ENCODE results near the gene CYSRT1. TPM values are rescaled to one million over a fixed set of nuclear protein-coding genes. Genes with fewer than 3 reads are reported as not detected.

CYSRT1 gene
- total RNA-seq, 1 donor from 2014 or later = 0.17 TPM

DNA sequence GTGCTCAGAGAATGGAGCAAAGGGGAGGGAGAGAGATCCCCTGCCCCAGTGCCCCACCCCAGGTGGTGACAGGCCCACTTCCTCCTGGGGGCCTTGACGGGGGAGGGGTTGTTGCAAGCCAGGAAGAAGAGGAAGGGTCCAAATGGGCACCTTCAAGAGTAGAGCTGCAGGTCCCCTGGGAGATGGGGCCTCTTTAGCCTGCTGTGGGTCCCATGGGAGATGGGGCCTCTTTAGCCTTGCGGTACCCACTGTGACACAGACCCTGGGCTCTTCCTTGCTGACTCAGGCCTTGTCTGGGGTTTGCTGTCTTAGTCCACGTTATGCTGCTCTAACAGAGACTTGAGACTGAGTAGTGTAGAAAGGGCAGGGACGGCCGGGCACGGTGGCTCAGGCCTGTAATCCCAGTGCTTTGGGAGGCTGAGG is 43.0 kb downstream of the CYSRT1 start:
- TF ChIP-seq, protein P1, sequence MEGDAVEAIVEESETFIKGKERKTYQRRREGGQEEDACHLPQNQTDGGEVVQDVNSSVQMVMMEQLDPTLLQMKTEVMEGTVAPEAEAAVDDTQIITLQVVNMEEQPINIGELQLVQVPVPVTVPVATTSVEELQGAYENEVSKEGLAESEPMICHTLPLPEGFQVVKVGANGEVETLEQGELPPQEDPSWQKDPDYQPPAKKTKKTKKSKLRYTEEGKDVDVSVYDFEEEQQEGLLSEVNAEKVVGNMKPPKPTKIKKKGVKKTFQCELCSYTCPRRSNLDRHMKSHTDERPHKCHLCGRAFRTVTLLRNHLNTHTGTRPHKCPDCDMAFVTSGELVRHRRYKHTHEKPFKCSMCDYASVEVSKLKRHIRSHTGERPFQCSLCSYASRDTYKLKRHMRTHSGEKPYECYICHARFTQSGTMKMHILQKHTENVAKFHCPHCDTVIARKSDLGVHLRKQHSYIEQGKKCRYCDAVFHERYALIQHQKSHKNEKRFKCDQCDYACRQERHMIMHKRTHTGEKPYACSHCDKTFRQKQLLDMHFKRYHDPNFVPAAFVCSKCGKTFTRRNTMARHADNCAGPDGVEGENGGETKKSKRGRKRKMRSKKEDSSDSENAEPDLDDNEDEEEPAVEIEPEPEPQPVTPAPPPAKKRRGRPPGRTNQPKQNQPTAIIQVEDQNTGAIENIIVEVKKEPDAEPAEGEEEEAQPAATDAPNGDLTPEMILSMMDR (conservative IDR thresholded peaks at IDR 0.05; ENCODE audit: low read depth, low read length) = no peak
- no peak overlapping the region for H3K4me3 ChIP-seq (ENCODE audit: low read depth, low read length)
- DNase-seq (ENCODE audit: low read depth) = no peak

DNA sequence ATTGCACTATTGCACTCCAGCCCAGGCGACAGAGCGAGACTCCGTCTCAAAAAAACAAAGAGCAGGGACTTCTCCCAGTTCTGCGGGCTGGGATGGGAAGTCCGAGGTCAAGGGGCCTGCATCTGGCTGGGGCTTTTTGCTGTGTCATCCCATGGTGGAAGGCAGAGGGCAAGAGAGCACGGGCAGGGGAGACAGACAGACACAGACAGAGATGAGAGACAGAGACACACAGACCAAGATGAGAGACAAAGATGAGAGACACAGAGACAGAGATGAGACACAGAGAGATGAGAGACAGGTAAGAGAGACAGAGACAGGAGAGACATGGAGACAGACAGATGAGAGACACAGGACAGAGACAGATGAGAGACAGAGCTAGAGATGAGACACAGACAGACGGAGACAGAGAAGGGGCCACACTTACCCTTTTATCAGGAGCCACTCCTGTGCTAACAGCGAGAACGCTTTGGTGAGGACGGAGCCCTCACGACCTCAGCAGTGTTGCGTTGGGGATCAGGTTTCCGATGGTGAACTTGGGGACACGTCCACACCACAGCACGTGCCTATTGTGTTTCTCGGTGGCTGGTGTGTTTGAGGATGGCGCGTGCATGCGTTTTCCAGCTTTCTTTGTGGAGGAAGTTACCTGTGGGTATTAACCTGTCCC is 43.7 kb downstream of the CYSRT1 start:
- no peak for DNase-seq (ENCODE audit: low read depth)
- no peak overlapping the region for H3K4me3 ChIP-seq (ENCODE audit: low read depth, low read length)
- TF ChIP-seq, protein P1 (conservative IDR thresholded peaks at IDR 0.05; ENCODE audit: low read depth, low read length) = no peak

DNA sequence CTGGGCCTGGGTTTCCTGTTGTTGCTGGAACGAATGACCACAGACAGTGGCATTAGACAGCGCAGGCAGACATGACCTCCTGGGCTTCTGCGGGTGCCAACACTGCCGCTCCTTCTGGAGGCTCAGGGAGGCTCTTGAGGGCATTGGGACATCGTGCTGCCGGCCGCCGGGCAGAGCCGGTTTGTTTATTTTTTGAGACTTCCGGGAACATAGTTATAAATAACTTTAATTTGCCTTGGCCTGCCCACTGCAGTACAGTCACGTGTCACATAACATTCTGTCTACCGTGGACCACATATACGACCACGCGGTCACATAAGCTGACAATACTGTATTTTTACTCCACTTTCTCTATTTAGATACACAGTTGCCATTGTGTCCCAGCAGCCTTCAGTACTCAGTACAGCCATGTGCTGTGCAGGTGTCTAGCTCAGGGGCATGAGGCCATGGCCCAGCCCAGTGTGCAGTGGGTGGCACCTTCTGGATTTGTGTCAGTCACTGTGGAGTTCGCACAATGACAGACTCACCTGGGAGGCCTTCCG is 44.3 kb downstream of the CYSRT1 start:
- TF ChIP-seq, protein P1 (conservative IDR thresholded peaks at IDR 0.05; ENCODE audit: low read depth, low read length) = no peak
- no peak overlapping the region for H3K4me3 ChIP-seq (ENCODE audit: low read depth, low read length)
- DNase-seq (ENCODE audit: low read depth) = no peak

DNA sequence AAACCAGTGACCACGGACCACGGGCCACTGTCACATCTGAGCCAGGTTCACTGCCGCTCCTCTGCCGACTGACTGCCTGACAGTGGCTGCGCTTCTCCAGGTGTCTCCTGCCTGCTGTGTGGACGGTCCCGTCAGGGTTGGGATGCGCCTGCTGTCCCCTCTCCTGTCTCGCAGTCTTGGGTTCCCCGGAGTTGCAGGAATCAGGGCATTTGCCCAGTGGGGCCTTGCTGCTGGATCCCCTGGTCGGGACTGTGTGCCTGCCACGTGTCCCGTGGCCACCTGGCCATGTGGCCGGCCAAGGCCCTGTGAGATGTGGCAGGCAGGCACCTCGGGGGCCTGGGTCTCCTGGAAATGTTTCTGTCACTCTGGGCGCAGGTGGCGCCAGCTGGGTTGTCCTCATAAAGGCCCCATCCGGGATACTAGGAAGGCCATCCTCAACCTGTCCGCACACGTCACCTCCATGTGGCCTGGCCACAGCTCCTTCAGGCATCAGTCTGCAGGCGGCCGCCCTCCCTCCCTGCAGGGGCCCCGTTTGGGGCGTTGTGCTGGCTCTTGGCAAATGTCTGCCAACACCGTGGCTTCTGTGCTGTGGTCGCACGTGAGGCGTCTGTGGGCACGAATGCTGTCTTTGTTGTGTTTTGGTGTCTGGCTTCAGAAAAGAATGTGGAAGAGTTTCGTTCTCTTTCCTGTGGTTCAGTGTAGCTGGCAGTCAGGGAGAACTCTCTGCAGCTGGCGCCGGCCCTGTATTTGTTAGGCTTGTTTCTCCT is 46.1 kb downstream of the CYSRT1 start:
- TF ChIP-seq, protein P1 (conservative IDR thresholded peaks at IDR 0.05; ENCODE audit: low read depth, low read length) = no peak
- DNase-seq (ENCODE audit: low read depth) = no peak
- H3K4me3 ChIP-seq (ENCODE audit: low read depth, low read length) = no peak overlapping the region

DNA sequence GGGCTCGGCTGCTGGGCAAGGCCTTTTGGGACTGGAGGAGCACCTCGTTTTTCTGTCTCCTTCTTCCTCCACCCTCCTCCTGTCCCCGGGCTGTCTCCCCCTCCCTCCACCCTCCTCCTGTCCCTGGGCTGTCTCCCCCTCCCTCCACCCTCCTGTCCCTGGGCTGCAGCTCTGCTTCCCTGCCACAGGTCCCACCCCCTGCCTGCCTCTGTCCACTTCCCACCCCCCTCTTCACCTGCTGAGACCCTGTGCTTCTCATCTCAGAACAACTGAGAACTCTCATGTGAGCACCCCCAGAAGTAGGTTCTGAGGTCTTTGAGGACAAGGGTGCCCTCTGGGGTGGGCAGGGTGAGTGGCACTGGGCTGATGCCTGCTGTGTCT is 46.7 kb downstream of the CYSRT1 start:
- DNase-seq (ENCODE audit: low read depth) = no peak
- H3K4me3 ChIP-seq (ENCODE audit: low read depth, low read length) = no peak overlapping the region
- TF ChIP-seq, protein P1 (conservative IDR thresholded peaks at IDR 0.05; ENCODE audit: low read depth, low read length) = no peak

DNA sequence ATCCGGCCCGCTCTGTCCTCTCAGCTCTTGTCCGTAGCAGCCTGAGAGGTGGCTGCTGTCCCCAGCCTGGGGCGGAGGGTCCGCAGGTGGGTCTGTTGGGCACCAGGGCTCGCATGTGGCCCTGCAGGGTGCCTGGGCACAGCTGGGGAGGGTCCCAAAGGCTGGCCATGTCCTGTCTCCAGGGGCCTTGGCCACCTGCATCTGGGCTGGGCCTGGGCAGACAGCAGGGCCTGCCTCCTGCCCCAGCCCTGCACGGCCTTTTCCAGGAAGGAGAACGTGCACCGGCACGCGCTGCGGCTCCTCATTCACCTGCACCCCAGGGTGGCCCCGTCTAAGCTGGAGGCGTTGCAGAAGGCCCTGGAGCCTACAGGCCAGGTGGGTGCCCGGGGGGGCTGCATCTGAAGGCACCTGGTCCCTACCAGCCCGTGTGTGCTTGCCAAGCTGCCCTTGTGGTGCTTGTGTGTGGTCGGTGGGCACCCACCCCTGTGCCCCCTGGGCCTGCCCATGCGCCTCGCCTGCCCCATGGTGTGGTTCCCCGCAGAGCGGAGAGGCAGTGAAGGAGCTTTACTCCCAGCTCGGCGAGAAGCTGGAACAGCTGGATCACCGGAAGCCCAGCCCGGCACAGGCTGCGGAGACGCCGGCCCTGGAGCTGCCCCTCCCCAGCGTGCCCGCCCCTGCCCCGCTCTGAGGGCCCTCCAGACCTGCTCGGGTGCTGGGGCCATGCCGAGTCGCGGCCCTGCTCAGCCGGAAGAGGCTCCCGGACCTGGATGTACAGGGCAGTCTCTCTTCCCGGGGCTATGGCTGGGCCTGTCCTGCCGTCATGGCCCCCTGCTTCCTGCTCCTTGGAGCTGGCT is 47.5 kb downstream of the CYSRT1 start:
- TF ChIP-seq, protein P1 (conservative IDR thresholded peaks at IDR 0.05; ENCODE audit: low read depth, low read length) = no peak
- H3K4me3 ChIP-seq (ENCODE audit: low read depth, low read length) = no peak overlapping the region
- no peak for DNase-seq (ENCODE audit: low read depth)
